ENCODE results near the gene CARNS1. TPM values are rescaled to one million over a fixed set of nuclear protein-coding genes. Genes with fewer than 3 reads are reported as not detected.

The CARNS1 gene
- total and polyA plus RNA-seq, 2 of the 13 experiments (the other 11 are each of a cell fraction or from before 2014, with no cell fraction given) = not detected

DNA sequence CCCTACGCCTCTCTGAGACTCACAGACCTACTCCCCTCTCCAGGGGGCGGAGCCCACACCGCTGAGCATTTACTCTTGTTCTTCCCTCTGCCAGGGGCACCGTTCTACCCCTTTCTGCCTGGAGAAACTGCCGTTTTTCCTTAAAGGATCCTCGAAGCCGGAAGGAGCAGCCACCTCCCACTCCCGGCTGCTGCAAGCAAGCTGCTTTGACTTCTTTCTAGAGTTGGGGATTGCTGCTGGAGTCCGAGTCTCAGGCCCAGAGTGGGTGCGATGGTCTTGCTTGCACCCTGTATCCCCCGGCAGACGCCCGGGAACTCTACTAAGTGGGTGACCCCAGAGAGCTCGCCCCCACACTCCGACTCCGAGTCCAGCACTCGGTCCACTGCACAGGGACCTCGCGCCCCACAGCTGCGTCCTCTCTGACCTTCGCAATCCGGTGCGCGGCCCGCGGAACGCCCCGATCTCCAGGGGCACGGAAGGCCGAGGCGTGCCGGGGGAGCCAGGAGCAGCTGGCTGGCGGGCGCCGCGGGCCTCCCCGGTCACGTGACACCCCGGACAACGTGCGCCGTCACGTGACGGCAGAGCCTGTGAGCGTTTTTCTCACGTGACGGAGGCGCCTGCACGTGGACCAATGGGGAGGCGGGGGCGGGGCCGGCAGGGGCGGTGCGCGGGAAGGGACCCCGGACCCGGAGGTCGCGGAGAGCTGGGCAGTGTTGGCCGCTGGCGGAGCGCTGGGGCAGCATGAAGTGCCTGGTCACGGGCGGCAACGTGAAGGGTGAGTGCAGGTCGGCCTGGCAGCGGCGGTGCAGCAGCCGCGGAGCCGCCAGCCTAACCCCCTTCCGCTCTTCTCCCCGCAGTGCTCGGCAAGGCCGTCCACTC lies 23.9 kb upstream of the CARNS1 start, which contains the start of gene RAD9A (continued):
- 0 out of 2 replicates have a peak, but pooled peaks have one; percentile 33 for TF ChIP-seq THRA (CRISPR knock-in tag; IDR thresholded peaks at IDR 0.05; ENCODE audit: borderline replicate concordance)
- TF ChIP-seq ZNF12 (CRISPR knock-in tag; IDR thresholded peaks at IDR 0.05) = no peak
- TF ChIP-seq POLR2A (IDR thresholded peaks at IDR 0.05; ENCODE audit: insufficient read depth in 1 of 2, low read depth in 2 of 2, low read length in 2 of 2) = peak; percentile 84 to 95
- peak; percentile 52; the same call in 1 of the 2 replicates for TF ChIP-seq ZNF841 (CRISPR knock-in tag; IDR thresholded peaks at IDR 0.05; ENCODE audit: borderline replicate concordance)
- TF ChIP-seq, protein P1, sequence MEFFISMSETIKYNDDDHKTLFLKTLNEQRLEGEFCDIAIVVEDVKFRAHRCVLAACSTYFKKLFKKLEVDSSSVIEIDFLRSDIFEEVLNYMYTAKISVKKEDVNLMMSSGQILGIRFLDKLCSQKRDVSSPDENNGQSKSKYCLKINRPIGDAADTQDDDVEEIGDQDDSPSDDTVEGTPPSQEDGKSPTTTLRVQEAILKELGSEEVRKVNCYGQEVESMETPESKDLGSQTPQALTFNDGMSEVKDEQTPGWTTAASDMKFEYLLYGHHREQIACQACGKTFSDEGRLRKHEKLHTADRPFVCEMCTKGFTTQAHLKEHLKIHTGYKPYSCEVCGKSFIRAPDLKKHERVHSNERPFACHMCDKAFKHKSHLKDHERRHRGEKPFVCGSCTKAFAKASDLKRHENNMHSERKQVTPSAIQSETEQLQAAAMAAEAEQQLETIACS (CRISPR knock-in tag; IDR thresholded peaks at IDR 0.05) = no peak
- peak; percentile 98 for TF ChIP-seq ZFX (CRISPR knock-in tag; IDR thresholded peaks at IDR 0.05; ENCODE audit: low read depth)
- TF ChIP-seq NFIC (IDR thresholded peaks at IDR 0.05; ENCODE audit: low read length) = 0 out of 2 replicates have a peak, but pooled peaks have one; percentile 53
- peak; percentile 51; the same call in 1 of the 2 replicates for TF ChIP-seq AHDC1 (CRISPR knock-in tag; IDR thresholded peaks at IDR 0.05; ENCODE audit: borderline replicate concordance)
- peak; percentile 78 for TF ChIP-seq TBX3 (IDR thresholded peaks at IDR 0.05; ENCODE audit: borderline replicate concordance)
- TF ChIP-seq IKZF4 (CRISPR knock-in tag; IDR thresholded peaks at IDR 0.05; ENCODE audit: borderline replicate concordance, low read depth, not compliant biosample characterization) = peak; percentile 80
- peak; percentile 97 for TF ChIP-seq TGIF2 (CRISPR knock-in tag; IDR thresholded peaks at IDR 0.05)
- TF ChIP-seq TMF1 (CRISPR knock-in tag; IDR thresholded peaks at IDR 0.05; ENCODE audit: low read depth) = peak; percentile 93; the same call in 1 of the 2 replicates
- peak; percentile 16; the same call in 1 of the 2 replicates for TF ChIP-seq MTF1 (CRISPR knock-in tag; IDR thresholded peaks at IDR 0.05)
- TF ChIP-seq NCOA1 (CRISPR knock-in tag; IDR thresholded peaks at IDR 0.05) = no peak
- no peak for TF ChIP-seq PLRG1 (conservative IDR thresholded peaks at IDR 0.05)
- peak; percentile 76; the same call in 1 of the 2 replicates for TF ChIP-seq TARDBP (CRISPR knock-in tag; IDR thresholded peaks at IDR 0.05)
- no peak for TF ChIP-seq ZKSCAN8 (CRISPR knock-in tag; IDR thresholded peaks at IDR 0.05; ENCODE audit: borderline replicate concordance)
- TF ChIP-seq, protein P2, sequence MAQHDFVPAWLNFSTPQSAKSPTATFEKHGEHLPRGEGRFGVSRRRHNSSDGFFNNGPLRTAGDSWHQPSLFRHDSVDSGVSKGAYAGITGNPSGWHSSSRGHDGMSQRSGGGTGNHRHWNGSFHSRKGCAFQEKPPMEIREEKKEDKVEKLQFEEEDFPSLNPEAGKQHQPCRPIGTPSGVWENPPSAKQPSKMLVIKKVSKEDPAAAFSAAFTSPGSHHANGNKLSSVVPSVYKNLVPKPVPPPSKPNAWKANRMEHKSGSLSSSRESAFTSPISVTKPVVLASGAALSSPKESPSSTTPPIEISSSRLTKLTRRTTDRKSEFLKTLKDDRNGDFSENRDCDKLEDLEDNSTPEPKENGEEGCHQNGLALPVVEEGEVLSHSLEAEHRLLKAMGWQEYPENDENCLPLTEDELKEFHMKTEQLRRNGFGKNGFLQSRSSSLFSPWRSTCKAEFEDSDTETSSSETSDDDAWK (CRISPR knock-in tag; IDR thresholded peaks at IDR 0.05) = no peak
- TF ChIP-seq GLI4 (CRISPR knock-in tag; IDR thresholded peaks at IDR 0.05; ENCODE audit: borderline replicate concordance) = peak; percentile 84; the same call in 1 of the 2 replicates
